Sigmoid colon (tissue), 4 donors: ENCODE data around the gene ATP5IF1.

Experiments used
- EP300 ChIP-seq, 4 donors: sonication (generic); formaldehyde crosslinking; IDR thresholded peaks; one replicate each; pipeline ENCODE4 v1.6.1; 2017; ENCODE audit warnings: antibody characterized with exemption in 4 of 4
- POLR2AphosphoS5 ChIP-seq, 4 donors: sonication (generic); formaldehyde crosslinking; IDR thresholded peaks; one replicate each; pipeline ENCODE4 v1.6.1; 2017; ENCODE audit warnings: antibody characterized with exemption in 4 of 4
- TF ChIP-seq, protein P1 (sequence below), 4 experiments: fragments of 450-650 bp in 3 of 4; fragments of 200-600 bp in 1 of 4; IDR thresholded peaks; one replicate each; pipeline ENCODE4 v1.5.1; 2016 to 2019; ENCODE audit warnings: antibody characterized with exemption in 4 of 4, mild to moderate bottlenecking in 3 of 4, moderate library complexity in 2 of 4

DNA sequence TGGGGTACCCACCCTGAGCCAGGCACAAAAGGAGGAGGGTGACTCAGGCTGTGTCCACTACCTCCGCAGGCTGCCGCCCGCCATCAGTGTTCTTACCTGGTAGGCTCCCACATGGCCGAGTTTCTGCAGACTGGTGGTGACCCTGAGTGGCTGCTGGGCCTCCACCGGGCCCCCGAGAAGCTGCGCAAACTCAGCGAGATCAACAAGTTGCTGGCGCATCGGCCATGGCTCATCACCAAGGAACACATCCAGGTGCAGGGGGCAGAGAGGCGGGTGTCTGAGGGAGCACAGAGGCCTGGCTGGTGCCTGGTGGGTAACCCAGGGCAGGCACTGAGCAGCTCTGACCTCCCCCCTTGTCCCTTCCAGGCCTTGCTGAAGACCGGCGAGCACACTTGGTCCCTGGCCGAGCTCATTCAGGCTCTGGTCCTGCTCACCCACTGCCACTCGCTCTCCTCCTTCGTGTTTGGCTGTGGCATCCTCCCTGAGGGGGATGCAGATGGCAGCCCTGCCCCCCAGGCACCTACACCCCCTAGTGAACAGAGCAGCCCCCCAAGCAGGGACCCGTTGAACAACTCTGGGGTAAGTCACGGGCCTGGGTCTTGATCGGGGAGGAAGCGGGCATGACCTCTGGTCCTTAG is 36.4 kb downstream of the ATP5IF1 start:
- TF ChIP-seq, protein P1, sequence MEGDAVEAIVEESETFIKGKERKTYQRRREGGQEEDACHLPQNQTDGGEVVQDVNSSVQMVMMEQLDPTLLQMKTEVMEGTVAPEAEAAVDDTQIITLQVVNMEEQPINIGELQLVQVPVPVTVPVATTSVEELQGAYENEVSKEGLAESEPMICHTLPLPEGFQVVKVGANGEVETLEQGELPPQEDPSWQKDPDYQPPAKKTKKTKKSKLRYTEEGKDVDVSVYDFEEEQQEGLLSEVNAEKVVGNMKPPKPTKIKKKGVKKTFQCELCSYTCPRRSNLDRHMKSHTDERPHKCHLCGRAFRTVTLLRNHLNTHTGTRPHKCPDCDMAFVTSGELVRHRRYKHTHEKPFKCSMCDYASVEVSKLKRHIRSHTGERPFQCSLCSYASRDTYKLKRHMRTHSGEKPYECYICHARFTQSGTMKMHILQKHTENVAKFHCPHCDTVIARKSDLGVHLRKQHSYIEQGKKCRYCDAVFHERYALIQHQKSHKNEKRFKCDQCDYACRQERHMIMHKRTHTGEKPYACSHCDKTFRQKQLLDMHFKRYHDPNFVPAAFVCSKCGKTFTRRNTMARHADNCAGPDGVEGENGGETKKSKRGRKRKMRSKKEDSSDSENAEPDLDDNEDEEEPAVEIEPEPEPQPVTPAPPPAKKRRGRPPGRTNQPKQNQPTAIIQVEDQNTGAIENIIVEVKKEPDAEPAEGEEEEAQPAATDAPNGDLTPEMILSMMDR (IDR thresholded peaks at IDR 0.05), result no peak
- TF ChIP-seq EP300 (IDR thresholded peaks at IDR 0.05) (no peak), POLR2AphosphoS5 (IDR thresholded peaks at IDR 0.05) (no peak)
